DOHH2 (cell line): ENCODE data around the gene TPBGL.

Experiments used
- H3F3A ChIP-seq: fragments of 200-600 bp; sonication (generic), shearing (Covaris generic); 2 replicates; pipeline ENCODE4 v1.6.0; 2016; ENCODE audit warnings: antibody characterized with exemption, mild to moderate bottlenecking; ENCODE audit not compliant: control insufficient read depth, insufficient read depth
- H3K27ac ChIP-seq: fragments of 200-600 bp; sonication (generic); 2 replicates; pipeline ENCODE4 v1.5.1; 2014; ENCODE audit warnings: low read depth, mild to moderate bottlenecking, low read length, moderate library complexity
- H3K27me3 ChIP-seq: fragments of 200-600 bp; sonication (generic); 2 replicates; pipeline ENCODE4 v1.6.1; 2014; ENCODE audit warnings: mild to moderate bottlenecking, low read length, mixed read lengths; ENCODE audit not compliant: control insufficient read depth
- H3K36me3 ChIP-seq: fragments of 200-600 bp; sonication (generic); 2 replicates; pipeline ENCODE4 v1.6.1; 2014; ENCODE audit warnings: mild to moderate bottlenecking, low read length, moderate library complexity, mixed read lengths; ENCODE audit not compliant: control insufficient read depth
- H3K4me1 ChIP-seq: fragments of 200-600 bp; sonication (generic); 2 replicates; pipeline ENCODE4 v1.6.1; 2014; ENCODE audit warnings: mild to moderate bottlenecking, low read length, mixed read lengths; ENCODE audit not compliant: control insufficient read depth
- H3K4me2 ChIP-seq: fragments of 200-600 bp; sonication (generic); 2 replicates; pipeline ENCODE4 v1.6.0; 2014; ENCODE audit warnings: mild to moderate bottlenecking, low read length, moderate library complexity
- H3K4me3 ChIP-seq: fragments of 200-600 bp; sonication (generic); 2 replicates; pipeline ENCODE4 v1.5.1; 2014; ENCODE audit warnings: mild to moderate bottlenecking, low read length, mixed read lengths
- H3K79me2 ChIP-seq: fragments of 200-600 bp; sonication (generic); 2 replicates; pipeline ENCODE4 v1.6.1; 2014; ENCODE audit warnings: mild to moderate bottlenecking, low read length, mixed read lengths; ENCODE audit not compliant: control insufficient read depth
- H3K9me2 ChIP-seq: fragments of 200-600 bp; sonication (generic); replicated peaks from 2 replicates; pipeline ENCODE4 v1.6.1; 2014; ENCODE audit warnings: mild to moderate bottlenecking, low read length, mixed read lengths; ENCODE audit not compliant: control insufficient read depth
- H3K9me3 ChIP-seq: fragments of 200-600 bp; sonication (generic); 2 replicates; pipeline ENCODE4 v1.6.1; 2014; ENCODE audit warnings: antibody characterized with exemption, low read length, mixed read lengths; ENCODE audit not compliant: control insufficient read depth, insufficient read depth
- H4K20me1 ChIP-seq: fragments of 200-600 bp; sonication (generic); 2 replicates; pipeline ENCODE4 v1.6.0; 2014; ENCODE audit warnings: low read depth, mild to moderate bottlenecking, antibody characterized with exemption, low read length, moderate library complexity; ENCODE audit not compliant: control insufficient read depth, insufficient read depth
- EZH2phosphoT487 ChIP-seq: fragments of 200-600 bp; sonication (generic); IDR thresholded peaks from 2 replicates; pipeline ENCODE4 v1.6.1; 2017; ENCODE audit warnings: borderline replicate concordance, mild to moderate bottlenecking, antibody characterized with exemption, low read length, moderate library complexity, mixed read lengths
- TF ChIP-seq, protein P1 (sequence below): fragments of 200-600 bp; sonication (generic); IDR thresholded peaks from one replicate; pipeline ENCODE4 v1.5.1; 2014; ENCODE audit warnings: antibody characterized with exemption, mild to moderate bottlenecking, low read depth, low read length; ENCODE audit not compliant: poor library complexity, severe bottlenecking

The TPBGL gene

DNA sequence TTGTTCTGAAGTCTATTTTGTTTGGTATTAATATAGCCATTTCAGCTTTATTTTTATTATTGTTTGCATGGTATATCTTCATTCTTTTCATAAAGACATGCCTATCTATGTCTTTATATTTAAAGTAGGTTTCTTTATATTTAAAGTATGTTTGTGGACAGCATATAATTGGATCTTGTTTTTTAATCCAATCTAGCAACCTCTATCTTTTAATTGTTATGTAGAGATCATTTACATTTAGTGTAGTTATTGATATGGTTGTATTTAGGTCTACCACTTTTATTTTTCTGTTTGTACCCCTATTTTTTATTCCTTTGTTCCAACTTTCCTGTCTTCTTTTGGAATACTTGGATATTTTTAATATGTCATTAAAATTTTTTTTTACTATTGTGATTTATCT, 13.8 kb downstream of the TPBGL start:
- no peaks in the 10 kb centered on the region for H3K9me3 ChIP-seq
- H3K27me3 ChIP-seq: no peaks in the 10 kb centered on the region
- no peaks in the 10 kb centered on the region for H3K4me1 ChIP-seq
- H3K4me2 ChIP-seq: no peak overlapping the region
- no peak for TF ChIP-seq EZH2phosphoT487
- TF ChIP-seq, protein P1, sequence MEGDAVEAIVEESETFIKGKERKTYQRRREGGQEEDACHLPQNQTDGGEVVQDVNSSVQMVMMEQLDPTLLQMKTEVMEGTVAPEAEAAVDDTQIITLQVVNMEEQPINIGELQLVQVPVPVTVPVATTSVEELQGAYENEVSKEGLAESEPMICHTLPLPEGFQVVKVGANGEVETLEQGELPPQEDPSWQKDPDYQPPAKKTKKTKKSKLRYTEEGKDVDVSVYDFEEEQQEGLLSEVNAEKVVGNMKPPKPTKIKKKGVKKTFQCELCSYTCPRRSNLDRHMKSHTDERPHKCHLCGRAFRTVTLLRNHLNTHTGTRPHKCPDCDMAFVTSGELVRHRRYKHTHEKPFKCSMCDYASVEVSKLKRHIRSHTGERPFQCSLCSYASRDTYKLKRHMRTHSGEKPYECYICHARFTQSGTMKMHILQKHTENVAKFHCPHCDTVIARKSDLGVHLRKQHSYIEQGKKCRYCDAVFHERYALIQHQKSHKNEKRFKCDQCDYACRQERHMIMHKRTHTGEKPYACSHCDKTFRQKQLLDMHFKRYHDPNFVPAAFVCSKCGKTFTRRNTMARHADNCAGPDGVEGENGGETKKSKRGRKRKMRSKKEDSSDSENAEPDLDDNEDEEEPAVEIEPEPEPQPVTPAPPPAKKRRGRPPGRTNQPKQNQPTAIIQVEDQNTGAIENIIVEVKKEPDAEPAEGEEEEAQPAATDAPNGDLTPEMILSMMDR: no peak
- no peaks in the 10 kb centered on the region for H3K79me2 ChIP-seq
- H3K9me2 ChIP-seq: no peaks in the 10 kb centered on the region
- no peaks in the 10 kb centered on the region for H3F3A ChIP-seq
- no peaks in the 10 kb centered on the region for H4K20me1 ChIP-seq
- H3K4me3 ChIP-seq: no peak overlapping the region
- H3K27ac ChIP-seq: no peak overlapping the region
- H3K36me3 ChIP-seq: no peaks in the 10 kb centered on the region

DNA sequence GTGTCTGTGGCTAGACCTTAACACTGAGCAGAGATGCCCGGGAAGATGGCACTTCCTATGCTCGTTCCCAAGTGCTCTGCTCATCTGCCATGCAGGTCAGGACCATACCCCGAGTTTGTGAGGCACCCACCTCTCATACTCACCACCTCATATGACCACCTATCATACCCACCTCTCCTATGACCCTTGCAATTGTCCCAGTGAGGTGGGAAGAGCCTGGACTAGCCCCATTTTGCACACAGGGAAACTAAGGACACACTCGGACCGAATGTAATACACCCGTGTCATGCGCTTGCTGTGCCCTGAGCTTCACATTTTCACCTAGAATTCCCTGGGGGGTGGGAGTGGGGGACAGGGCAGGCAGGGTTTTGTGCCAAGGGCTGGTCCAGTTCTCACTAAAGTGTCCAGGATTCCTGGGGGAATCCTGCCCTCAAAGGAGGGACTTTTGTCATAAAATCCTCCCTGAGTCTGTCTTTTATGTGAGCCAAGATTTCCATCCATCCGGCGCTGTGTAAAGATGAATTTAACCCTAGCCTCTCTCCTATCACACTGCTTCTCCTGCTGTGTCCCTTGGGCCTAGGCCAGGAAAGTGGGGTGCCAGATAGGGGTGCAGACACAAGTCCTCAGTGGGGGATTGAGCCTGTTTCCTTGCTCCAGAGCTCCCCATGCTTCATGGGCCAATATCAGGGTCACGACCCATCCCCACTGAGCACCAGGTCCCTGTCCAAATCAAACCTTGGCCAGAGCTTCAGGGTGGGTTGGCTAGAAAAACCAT, 20.0 kb downstream of the TPBGL start:
- no peaks in the 10 kb centered on the region for H3F3A ChIP-seq
- H3K9me2 ChIP-seq: no peaks in the 10 kb centered on the region
- no peak overlapping the region for H3K4me3 ChIP-seq
- H3K79me2 ChIP-seq: no peaks in the 10 kb centered on the region
- H3K4me1 ChIP-seq: no peaks in the 10 kb centered on the region
- no peak overlapping the region for H3K27ac ChIP-seq
- no peak overlapping the region for H3K4me2 ChIP-seq
- no peaks in the 10 kb centered on the region for H3K36me3 ChIP-seq
- no peak for TF ChIP-seq EZH2phosphoT487
- TF ChIP-seq, protein P1: no peak
- H3K9me3 ChIP-seq: no peaks in the 10 kb centered on the region
- no peaks in the 10 kb centered on the region for H4K20me1 ChIP-seq
- 0 out of 2 replicates have a peak, but pooled peaks cover 9% of the 10 kb centered on the region for H3K27me3 ChIP-seq

DNA sequence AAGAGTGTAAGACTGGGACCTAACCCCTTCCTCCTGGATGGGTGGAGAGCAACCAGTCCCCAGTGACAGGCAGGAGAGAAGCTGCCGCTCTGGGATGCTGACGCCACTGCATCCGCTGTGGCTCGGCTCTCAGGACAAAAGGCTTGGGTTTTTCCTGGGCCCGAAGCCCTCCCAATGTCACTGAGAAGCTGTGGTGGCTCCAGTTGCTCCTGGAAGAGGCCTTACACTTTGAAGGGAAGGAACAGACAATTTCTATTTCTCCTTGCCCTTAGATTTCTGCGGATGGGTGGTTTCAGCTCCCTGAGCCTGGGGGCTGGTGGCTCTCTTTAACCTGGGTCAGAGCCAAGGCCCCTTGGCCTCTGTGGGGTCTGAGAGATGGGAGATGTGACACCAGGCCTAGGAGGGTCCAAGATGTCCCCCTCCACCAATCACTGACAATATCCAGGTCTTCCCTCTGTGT, 21.4 kb downstream of the TPBGL start:
- no peaks in the 10 kb centered on the region for H3K9me3 ChIP-seq
- H3K36me3 ChIP-seq: no peaks in the 10 kb centered on the region
- H3K9me2 ChIP-seq: no peaks in the 10 kb centered on the region
- H4K20me1 ChIP-seq: no peaks in the 10 kb centered on the region
- H3K27ac ChIP-seq: no peak overlapping the region
- H3K79me2 ChIP-seq: no peaks in the 10 kb centered on the region
- H3F3A ChIP-seq: no peaks in the 10 kb centered on the region
- no peak overlapping the region for H3K4me2 ChIP-seq
- peaks cover 12% of the 10 kb centered on the region; the same call in 1 of the 2 replicates for H3K27me3 ChIP-seq
- TF ChIP-seq, protein P1: no peak
- no peak overlapping the region for H3K4me3 ChIP-seq
- no peaks in the 10 kb centered on the region for H3K4me1 ChIP-seq
